PC-3 (cell line): Measurements from ENCODE around the gene RPS2. TPM values are rescaled to one million over a fixed set of nuclear protein-coding genes. Genes with fewer than 3 reads are reported as not detected.
A peak's percentile ranks its signal among the peaks of the same experiment; 100 is the strongest.

Experiments used
- ATAC-seq: fragments of 200-7000 bp; cut with Tn5 transposase; 2 replicates; pipeline ENCODE4 v1.9.1; 2020; ENCODE audit warnings: mild to moderate bottlenecking, moderate library complexity
- BruUV-seq: library from RNA; stranded (reverse); fragments of 400-500 nt; replicated peaks from 2 replicates; lab custom pipeline; 2021; lab: Mats Ljungman, UMichigan
- CTCF ChIA-PET: fragments of 300-600 bp; sonication (Branson Sonifier 250); formaldehyde crosslinking; loops from one replicate; lab custom pipeline; 2022; ENCODE audit warnings: antibody characterized with exemption; lab: Charles Lee
- POLR2A ChIA-PET: fragments of 300-600 bp; sonication (Branson Sonifier 250); formaldehyde crosslinking; loops from one replicate; lab custom pipeline; 2022; ENCODE audit warnings: antibody characterized with exemption; ENCODE audit not compliant: unreplicated experiment; lab: Charles Lee
- DNase-seq: peaks from one replicate; pipeline ENCODE4 v3.0.0-alpha.2; 2015
- H2AFZ ChIP-seq: fragments of 300-600 bp; sonication (generic); 2 replicates; pipeline ENCODE4 v1.6.0; 2016; ENCODE audit warnings: antibody characterized with exemption, low read length
- H3F3A ChIP-seq: fragments of 300-600 bp; sonication (generic); one replicate; pipeline ENCODE4 v1.6.0; 2017; ENCODE audit warnings: antibody characterized with exemption, low read length, control low read depth, mild to moderate bottlenecking; ENCODE audit not compliant: unreplicated experiment
- H3K27ac ChIP-seq: fragments of 300-600 bp; sonication (generic); 2 replicates; pipeline ENCODE4 v1.5.1; 2016; ENCODE audit warnings: mild to moderate bottlenecking, low read length
- H3K27me3 ChIP-seq: fragments of 300-600 bp; sonication (generic); 2 replicates; pipeline ENCODE4 v1.6.1; 2016; ENCODE audit warnings: low read length, mixed read lengths
- H3K36me3 ChIP-seq: fragments of 300-600 bp; sonication (generic); 2 replicates; pipeline ENCODE4 v1.6.1; 2016; ENCODE audit warnings: low read depth, mixed run types, low read length, mixed read lengths
- H3K4me1 ChIP-seq: fragments of 300-600 bp; sonication (generic); 2 replicates; pipeline ENCODE4 v1.5.1; 2016; ENCODE audit warnings: low read length; ENCODE audit not compliant: insufficient read depth
- H3K4me2 ChIP-seq: fragments of 300-600 bp; sonication (generic); 2 replicates; pipeline ENCODE4 v1.6.0; 2016; ENCODE audit warnings: low read length
- H3K4me3 ChIP-seq: fragments of 300-600 bp; sonication (generic); 2 replicates; pipeline ENCODE4 v1.5.1; 2016; ENCODE audit warnings: mild to moderate bottlenecking, low read length, mixed read lengths
- H3K79me2 ChIP-seq: fragments of 300-600 bp; sonication (generic); 2 replicates; pipeline ENCODE4 v1.6.1; 2017; ENCODE audit warnings: low read length, mixed read lengths
- H3K9ac ChIP-seq: fragments of 300-600 bp; sonication (generic); 2 replicates; pipeline ENCODE4 v1.6.0; 2016; ENCODE audit warnings: mild to moderate bottlenecking, low read length
- H3K9me2 ChIP-seq: fragments of 300-600 bp; sonication (generic); replicated peaks from 2 replicates; pipeline ENCODE4 v1.6.1; 2016; ENCODE audit warnings: mixed run types, low read length, mixed read lengths
- H3K9me3 ChIP-seq: fragments of 300-600 bp; sonication (generic); 2 replicates; pipeline ENCODE4 v1.6.1; 2016; ENCODE audit warnings: low read length, mixed read lengths
- H4K20me1 ChIP-seq: fragments of 300-600 bp; sonication (generic); 2 replicates; pipeline ENCODE4 v1.6.1; 2016; ENCODE audit warnings: low read length, mixed read lengths
- EZH2 ChIP-seq: fragments of 300-600 bp; sonication (generic); IDR thresholded peaks from one replicate; pipeline ENCODE4 v1.6.1; 2017; ENCODE audit warnings: antibody characterized with exemption, mild to moderate bottlenecking, low read length; ENCODE audit not compliant: unreplicated experiment
- EZH2phosphoT487 ChIP-seq: fragments of 300-600 bp; sonication (generic); IDR thresholded peaks from 2 replicates; pipeline ENCODE4 v1.6.1; 2018; ENCODE audit warnings: mild to moderate bottlenecking, antibody characterized with exemption, low read length, borderline replicate concordance
- intact Hi-C: fragments of 100-400 bp; cut with micrococcal nuclease; formaldehyde crosslinking; loops from 2 replicates; pipeline ENCODE4 v1.9.0; 2023
- total RNA-seq: library from RNA; depleted of rRNA; stranded (reverse); fragments of >200 nt; gene quantifications from 2 replicates; pipeline ENCODE4 v1.2.3, GENCODE V29; 2014
- TF ChIP-seq, protein P1 (sequence below): fragments of 300-600 bp; sonication (generic); conservative IDR thresholded peaks from 2 replicates; pipeline ENCODE4 v1.5.1; 2017; ENCODE audit warnings: antibody characterized with exemption, low read depth, mild to moderate bottlenecking, low read length

RPS2 gene
- total RNA-seq, 1 experiment from 2014 or later: 2,234 TPM

DNA sequence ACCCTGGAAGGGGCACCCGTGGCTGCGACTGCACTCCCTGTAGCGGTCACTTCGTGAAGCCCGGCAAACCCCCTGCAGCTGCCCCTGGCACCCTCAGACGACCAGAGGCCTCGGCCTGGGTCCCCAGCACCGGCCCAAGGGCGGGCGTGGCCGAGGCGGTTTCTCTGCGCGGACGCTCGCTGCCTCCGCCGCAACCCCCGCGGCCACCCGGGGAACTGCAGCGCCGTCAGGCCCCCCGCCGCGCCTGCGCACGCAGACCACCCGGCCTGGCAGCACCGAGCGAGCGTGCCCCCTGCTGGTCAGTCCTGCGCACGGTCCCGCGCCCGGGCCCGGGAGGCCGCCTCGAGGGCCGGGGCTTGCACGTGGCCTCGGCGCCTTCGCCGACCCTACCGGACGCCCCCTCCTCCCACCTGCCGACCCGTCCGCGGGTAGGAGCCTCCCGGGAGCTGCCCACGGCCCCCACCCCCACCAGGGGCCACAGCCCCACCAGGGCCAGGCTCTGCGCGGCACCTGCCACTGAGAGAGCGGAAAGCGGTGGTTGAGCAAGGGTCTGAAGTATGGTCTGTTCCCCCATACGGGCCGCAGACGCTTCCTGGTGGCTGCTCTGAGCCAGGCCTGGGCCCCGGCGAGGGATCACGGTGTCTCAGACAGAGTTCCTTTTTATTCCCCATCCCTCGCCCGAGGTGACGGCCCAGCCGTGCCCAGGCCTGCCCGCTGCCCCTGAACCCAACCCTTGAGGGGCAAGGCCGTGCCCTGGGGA lies 34.9 kb downstream of the RPS2 start:
- no peaks in the 10 kb centered on the region for H3K27me3 ChIP-seq
- peak overlapping the region; percentile 64 for H3K4me3 ChIP-seq
- no peaks in the 10 kb centered on the region for H3F3A ChIP-seq
- TF ChIP-seq, protein P1, sequence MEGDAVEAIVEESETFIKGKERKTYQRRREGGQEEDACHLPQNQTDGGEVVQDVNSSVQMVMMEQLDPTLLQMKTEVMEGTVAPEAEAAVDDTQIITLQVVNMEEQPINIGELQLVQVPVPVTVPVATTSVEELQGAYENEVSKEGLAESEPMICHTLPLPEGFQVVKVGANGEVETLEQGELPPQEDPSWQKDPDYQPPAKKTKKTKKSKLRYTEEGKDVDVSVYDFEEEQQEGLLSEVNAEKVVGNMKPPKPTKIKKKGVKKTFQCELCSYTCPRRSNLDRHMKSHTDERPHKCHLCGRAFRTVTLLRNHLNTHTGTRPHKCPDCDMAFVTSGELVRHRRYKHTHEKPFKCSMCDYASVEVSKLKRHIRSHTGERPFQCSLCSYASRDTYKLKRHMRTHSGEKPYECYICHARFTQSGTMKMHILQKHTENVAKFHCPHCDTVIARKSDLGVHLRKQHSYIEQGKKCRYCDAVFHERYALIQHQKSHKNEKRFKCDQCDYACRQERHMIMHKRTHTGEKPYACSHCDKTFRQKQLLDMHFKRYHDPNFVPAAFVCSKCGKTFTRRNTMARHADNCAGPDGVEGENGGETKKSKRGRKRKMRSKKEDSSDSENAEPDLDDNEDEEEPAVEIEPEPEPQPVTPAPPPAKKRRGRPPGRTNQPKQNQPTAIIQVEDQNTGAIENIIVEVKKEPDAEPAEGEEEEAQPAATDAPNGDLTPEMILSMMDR: peak; percentile 68
- TF ChIP-seq EZH2 (no peak), EZH2phosphoT487 (no peak)
- no peaks in the 10 kb centered on the region for H3K9me2 ChIP-seq
- no peaks in the 10 kb centered on the region for H3K4me1 ChIP-seq
- no TSS peak for BruUV-seq
- ATAC-seq (peak; percentile 86), DNase-seq (peak; percentile 80)
- ChIA-PET CTCF (no interaction called here), POLR2A (no interaction called here)
- H3K4me2 ChIP-seq: peak overlapping the region; percentile 79
- H3K9me3 ChIP-seq: no peaks in the 10 kb centered on the region
- no peaks in the 10 kb centered on the region for H3K36me3 ChIP-seq
- peak overlapping the region; percentile 79 for H2AFZ ChIP-seq
- no peak overlapping the region for H3K27ac ChIP-seq
- intact Hi-C loops: loop anchor here (2.0 kb wide), 1 partner anchor 67 kb away; no protein-coding TSS in a partner anchor
- no peaks in the 10 kb centered on the region for H4K20me1 ChIP-seq
- peak overlapping the region; percentile 66 for H3K9ac ChIP-seq
- H3K79me2 ChIP-seq: no peaks in the 10 kb centered on the region

DNA sequence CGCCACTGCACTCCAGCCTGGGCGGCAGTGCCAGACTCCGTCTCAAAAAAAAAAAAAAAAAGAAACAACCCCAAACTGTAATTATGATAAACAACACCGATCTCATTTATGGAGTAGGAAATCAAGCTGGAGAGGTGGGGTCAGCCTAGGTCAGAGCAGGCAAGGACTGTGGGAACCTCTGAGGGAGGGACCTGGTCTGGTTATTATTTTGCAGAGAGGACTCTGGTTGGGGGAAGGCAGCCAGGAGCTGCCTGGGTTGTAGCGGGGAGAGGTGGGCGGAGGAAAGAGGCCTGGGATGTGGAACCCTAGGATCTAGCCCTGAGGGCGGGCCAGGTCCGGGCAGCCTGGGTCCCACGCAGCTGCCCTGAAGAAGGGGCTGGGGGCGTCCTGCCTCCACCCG lies 35.5 kb downstream of the RPS2 start:
- Histone ChIP-seq H3K79me2 (no peaks in the 10 kb centered on the region), H3K4me1 (no peaks in the 10 kb centered on the region), H3K27ac (no peak overlapping the region), H3K27me3 (no peaks in the 10 kb centered on the region), H3K9ac (peak overlapping the region; percentile 66), H3K4me3 (peak overlapping the region; percentile 64), H3K9me2 (no peaks in the 10 kb centered on the region), H3K9me3 (no peaks in the 10 kb centered on the region), H2AFZ (peak overlapping the region; percentile 73), H3K36me3 (no peaks in the 10 kb centered on the region), H4K20me1 (no peaks in the 10 kb centered on the region), H3K4me2 (peak overlapping the region; percentile 79), H3F3A (no peaks in the 10 kb centered on the region)
- ATAC-seq (peak; percentile 22; the same call in 1 of the 2 replicates), DNase-seq (no peak)
- ChIA-PET POLR2A (no interaction called here), CTCF (no interaction called here)
- no TSS peak for BruUV-seq
- TF ChIP-seq, protein P1: no peak
- TF ChIP-seq EZH2phosphoT487 (no peak), EZH2 (no peak)
- intact Hi-C loops: loop anchor here (2.0 kb wide), 1 partner anchor 66 kb away; no protein-coding TSS in a partner anchor

DNA sequence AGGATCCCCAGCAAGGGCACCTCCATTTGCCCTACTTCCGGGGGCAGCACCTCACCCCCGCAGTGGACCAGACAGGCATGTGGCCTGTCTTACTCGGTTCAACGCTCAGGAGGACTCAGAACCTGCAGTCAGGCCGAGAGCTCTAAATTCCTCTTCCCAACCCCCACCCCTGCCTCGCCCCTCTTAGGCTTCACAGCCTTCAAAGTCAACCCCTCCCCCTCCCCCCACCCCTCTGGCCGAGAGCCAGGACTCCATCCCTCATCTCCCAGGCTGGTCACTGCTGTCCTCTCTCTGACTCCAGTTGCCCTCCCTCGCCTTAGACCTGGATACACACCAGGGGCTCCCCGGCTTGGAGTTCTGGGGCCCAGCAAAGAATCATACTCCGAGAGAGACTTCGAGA lies 38.4 kb downstream of the RPS2 start:
- intact Hi-C loops: no loop called here
- Histone ChIP-seq H2AFZ (no peak overlapping the region), H3K9ac (no peak overlapping the region), H3K36me3 (no peaks in the 10 kb centered on the region), H3F3A (no peaks in the 10 kb centered on the region), H3K4me1 (peaks cover 6% of the 10 kb centered on the region; the same call in 1 of the 2 replicates), H3K9me3 (no peaks in the 10 kb centered on the region), H4K20me1 (no peaks in the 10 kb centered on the region), H3K4me3 (no peak overlapping the region), H3K79me2 (no peaks in the 10 kb centered on the region), H3K9me2 (no peaks in the 10 kb centered on the region), H3K4me2 (no peak overlapping the region), H3K27ac (no peak overlapping the region), H3K27me3 (no peaks in the 10 kb centered on the region)
- ChIA-PET POLR2A (interaction anchor here (0.7 kb wide), 1 partner anchor 28 kb away, joined by 5 read pairs; no protein-coding TSS in a partner anchor), CTCF (no interaction called here)
- ATAC-seq (no peak), DNase-seq (no peak)
- no TSS peak for BruUV-seq
- TF ChIP-seq, protein P1: no peak
- no peak for TF ChIP-seq EZH2
- no peak for TF ChIP-seq EZH2phosphoT487
